ENCODE results near the gene GDPD4. TPM values are rescaled to one million over a fixed set of nuclear protein-coding genes. Genes with fewer than 3 reads are reported as not detected.

Gene GDPD4, protein sequence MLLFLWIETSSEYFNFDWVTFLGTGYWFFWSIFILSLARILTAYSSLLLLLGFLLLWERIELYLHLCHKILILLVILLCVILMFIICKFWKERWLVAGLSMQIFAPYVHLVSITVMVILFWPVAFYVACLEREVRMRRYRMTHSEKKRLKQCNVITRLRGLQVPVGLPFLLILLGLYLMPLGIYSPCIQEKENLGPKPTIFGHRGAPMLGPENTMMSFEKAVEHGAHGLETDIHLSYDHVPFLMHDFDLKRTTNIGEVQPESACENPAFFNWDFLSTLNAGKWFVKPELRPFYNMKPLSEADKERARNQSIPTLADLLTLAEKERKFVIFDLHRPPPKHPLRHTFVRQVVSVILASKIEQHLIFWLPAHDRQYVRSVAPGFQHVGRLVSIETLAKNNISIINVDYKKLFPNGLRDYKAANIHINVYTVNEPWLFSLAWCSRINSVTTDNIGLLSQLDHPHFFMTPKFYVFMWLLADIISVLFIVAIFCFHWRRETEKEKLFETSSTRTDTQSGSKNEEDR
- 0.43 and 0.64 TPM in 2 replicates for total RNA-seq

DNA sequence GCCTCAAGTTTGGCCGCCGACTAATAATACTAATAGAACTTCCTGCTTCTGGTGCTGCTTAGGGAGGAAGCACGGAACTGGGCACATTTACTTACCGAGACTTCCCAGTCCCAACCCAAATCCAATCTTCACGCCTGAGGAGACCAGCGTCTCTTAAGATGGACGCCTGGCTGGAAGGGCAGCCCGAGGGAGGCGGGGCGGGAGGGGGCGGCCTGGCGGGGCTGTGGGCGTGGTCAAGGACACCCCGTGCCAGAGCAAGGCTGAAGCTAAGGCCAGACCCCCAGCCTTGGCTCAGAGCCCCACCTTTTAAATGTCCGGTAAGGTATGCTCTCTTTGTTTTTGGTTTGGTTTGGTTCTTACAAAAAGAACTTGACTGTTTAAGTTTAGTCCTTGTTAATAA, at the start of gene GDPD4:
Gene GDPD4, minus strand, starts transcription at position 177 of the 400 bp plus-strand sequence. CDS start 16,549 bp downstream, outside the sequence.
- no peak for DNase-seq (ENCODE audit: low read depth)

DNA sequence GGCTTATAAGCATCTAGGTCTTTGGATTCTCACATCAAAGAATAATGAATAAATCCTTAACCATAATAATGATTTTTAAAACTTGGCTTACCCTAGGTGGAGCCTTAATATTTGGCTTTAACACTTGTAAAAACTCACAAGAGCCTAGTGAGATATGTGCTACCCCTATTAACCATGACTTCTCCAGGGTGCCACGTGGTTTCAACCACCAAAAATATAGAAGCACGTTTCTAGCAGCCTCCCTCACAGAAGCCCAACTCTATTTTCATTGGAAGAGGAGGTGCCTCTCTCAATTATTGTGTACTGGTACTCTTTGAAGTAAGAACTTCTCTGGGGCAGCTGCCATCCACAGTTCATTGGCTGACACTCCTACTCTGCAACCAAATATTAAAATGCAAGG, 46.5 kb upstream of the GDPD4 start:
- TF ChIP-seq, protein P1, sequence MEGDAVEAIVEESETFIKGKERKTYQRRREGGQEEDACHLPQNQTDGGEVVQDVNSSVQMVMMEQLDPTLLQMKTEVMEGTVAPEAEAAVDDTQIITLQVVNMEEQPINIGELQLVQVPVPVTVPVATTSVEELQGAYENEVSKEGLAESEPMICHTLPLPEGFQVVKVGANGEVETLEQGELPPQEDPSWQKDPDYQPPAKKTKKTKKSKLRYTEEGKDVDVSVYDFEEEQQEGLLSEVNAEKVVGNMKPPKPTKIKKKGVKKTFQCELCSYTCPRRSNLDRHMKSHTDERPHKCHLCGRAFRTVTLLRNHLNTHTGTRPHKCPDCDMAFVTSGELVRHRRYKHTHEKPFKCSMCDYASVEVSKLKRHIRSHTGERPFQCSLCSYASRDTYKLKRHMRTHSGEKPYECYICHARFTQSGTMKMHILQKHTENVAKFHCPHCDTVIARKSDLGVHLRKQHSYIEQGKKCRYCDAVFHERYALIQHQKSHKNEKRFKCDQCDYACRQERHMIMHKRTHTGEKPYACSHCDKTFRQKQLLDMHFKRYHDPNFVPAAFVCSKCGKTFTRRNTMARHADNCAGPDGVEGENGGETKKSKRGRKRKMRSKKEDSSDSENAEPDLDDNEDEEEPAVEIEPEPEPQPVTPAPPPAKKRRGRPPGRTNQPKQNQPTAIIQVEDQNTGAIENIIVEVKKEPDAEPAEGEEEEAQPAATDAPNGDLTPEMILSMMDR (IDR thresholded peaks at IDR 0.05; ENCODE audit: insufficient read depth, low read depth, low read length): no peak
- H3K4me3 ChIP-seq (ENCODE audit: low read depth, low read length): no peak overlapping the region
- no peak for DNase-seq (ENCODE audit: low read depth)

More for the DNA sequence above, at the start of gene GDPD4:
- no peak within 1 kb of the TSS for H3K4me3 ChIP-seq (ENCODE audit: low read depth, low read length)
- TF ChIP-seq, protein P1 (IDR thresholded peaks at IDR 0.05; ENCODE audit: insufficient read depth, low read depth, low read length): no peak

DNA sequence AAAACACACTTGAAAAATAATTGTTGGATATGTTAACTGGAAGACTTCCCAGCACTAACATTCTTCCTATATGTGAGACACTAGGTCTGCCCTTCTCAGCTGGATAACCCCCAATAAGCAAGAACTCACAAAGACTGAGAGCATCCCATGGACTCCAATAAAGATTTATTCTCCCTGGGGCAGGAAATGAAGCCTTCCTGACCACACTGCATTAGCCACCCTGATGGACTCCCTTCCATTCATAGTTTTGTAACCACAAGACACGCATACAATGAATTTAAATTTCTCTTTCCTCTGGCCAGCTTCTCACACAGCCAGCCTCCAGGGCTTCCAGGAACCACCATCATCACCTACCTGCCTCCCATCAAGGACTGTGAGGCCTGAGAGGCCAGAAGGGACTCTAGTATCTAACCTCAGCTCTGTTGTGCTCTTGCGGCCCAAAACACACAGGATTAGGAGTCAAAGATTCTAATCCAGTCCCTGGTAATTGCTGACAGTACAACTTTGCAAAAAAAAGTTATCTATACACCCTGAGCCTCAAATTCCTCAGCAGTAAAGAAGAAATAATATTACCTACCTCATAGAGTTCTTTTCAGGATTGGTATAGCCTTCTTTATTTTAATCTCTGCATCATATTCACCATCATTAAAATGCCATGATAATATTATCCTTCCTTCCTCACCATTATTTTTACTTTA, 45.6 kb upstream of the GDPD4 start:
- H3K4me3 ChIP-seq (ENCODE audit: low read depth, low read length): no peak overlapping the region
- TF ChIP-seq, protein P1 (IDR thresholded peaks at IDR 0.05; ENCODE audit: insufficient read depth, low read depth, low read length): no peak
- DNase-seq (ENCODE audit: low read depth): peak; percentile 53

DNA sequence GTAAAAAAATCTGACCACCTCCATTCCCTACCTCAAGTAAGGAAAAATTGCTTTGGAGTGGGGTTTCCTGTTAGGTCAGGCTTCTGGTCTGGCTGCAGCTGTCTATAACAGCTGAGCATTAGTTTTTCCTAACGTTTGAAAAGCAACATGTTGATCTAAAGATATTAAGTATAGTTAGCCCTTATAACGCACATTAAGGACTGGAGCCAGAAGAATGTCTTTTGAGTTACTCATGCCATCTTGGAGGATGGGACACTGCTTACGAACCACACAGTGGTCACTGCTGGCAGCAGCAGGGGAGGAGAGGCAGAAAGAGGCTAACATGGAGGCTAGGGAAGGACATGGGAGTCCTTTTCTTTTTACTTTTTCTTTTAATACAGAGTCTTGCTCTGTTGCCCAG, 44.1 kb upstream of the GDPD4 start:
- peak; percentile 28 for DNase-seq (ENCODE audit: low read depth)
- no peak overlapping the region for H3K4me3 ChIP-seq (ENCODE audit: low read depth, low read length)
- TF ChIP-seq, protein P1 (IDR thresholded peaks at IDR 0.05; ENCODE audit: insufficient read depth, low read depth, low read length): no peak

DNA sequence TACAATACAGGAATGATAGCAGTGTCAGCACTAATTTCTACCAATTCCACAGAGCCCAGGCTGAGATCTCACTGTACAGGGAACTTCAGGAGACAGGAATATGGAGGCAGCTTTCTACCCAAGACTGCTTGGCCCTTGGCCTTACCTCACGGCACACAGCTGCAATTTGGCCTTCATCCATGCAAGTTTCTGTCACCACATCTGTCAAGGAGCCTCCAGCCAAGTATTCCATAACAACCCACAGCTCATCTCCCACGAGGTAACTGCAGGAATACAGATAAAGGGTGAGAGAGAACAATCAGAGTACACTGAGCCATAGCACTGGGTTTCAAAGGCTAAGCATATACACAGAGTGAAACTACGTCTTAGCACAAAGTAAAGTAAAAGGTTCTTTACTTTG, 39.0 kb upstream of the GDPD4 start:
- TF ChIP-seq, protein P1 (IDR thresholded peaks at IDR 0.05; ENCODE audit: insufficient read depth, low read depth, low read length): no peak
- DNase-seq (ENCODE audit: low read depth): no peak
- no peak overlapping the region for H3K4me3 ChIP-seq (ENCODE audit: low read depth, low read length)

DNA sequence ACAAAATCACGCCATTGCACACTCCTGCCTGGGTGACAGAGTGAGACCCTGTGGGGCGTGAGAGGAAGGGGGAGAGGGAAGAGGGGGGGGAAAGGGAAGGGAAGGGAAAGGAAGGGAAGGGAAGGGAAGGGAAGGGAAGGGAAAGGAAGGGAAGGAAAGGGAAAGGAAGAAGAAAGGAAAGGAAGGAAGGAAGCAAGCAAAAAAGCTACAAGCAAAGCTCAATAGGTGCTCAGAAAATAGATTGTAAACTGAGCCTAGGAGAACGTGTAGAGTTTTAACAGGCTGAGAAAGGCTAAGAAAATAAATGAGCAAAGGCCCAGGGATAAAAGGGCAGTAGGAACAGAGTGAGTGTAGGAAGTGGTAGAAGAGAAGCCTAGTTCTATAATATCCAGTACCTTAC, 30.8 kb upstream of the GDPD4 start:
- no peak overlapping the region for H3K4me3 ChIP-seq (ENCODE audit: low read depth, low read length)
- DNase-seq (ENCODE audit: low read depth): no peak
- TF ChIP-seq, protein P1 (IDR thresholded peaks at IDR 0.05; ENCODE audit: insufficient read depth, low read depth, low read length): no peak

Measured in fibroblast of villous mesenchyme (primary cell).